ENCODE results near the gene CEACAM8.

DNA sequence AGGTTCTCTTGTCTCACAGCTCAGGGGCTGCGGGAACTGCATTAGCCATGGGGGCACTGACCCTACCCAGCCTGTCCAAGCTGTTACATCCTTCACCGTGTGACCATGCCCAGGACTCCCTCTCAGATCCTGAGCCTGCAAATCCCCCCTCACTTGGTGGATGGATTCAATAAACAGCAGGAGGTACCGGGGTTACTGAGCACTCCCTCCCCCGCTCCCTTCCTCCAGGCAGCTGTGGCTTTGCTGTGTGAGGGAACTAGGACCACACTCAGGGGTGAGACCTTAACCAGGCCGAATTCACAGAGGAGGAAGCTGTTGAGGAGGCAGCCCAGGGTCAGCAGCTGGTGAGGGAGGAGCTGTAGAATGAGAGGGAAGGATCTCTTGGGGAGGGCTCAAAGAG lies 39.4 kb downstream of the CEACAM8 start:
- TF ChIP-seq, protein P1, sequence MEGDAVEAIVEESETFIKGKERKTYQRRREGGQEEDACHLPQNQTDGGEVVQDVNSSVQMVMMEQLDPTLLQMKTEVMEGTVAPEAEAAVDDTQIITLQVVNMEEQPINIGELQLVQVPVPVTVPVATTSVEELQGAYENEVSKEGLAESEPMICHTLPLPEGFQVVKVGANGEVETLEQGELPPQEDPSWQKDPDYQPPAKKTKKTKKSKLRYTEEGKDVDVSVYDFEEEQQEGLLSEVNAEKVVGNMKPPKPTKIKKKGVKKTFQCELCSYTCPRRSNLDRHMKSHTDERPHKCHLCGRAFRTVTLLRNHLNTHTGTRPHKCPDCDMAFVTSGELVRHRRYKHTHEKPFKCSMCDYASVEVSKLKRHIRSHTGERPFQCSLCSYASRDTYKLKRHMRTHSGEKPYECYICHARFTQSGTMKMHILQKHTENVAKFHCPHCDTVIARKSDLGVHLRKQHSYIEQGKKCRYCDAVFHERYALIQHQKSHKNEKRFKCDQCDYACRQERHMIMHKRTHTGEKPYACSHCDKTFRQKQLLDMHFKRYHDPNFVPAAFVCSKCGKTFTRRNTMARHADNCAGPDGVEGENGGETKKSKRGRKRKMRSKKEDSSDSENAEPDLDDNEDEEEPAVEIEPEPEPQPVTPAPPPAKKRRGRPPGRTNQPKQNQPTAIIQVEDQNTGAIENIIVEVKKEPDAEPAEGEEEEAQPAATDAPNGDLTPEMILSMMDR (IDR thresholded peaks at IDR 0.05 in 2 of 3, conservative IDR thresholded peaks at IDR 0.05 in 1 of 3; ENCODE audit: borderline replicate concordance in 1 of 3, insufficient read depth in 1 of 3, low read depth in 2 of 3, low read length in 2 of 3): no peak
- no peak for TF ChIP-seq YY1 (IDR thresholded peaks at IDR 0.05; ENCODE audit: extremely low read depth, insufficient replicate concordance, low read depth, low read length)
- TF ChIP-seq MAX (IDR thresholded peaks at IDR 0.05): no peak
- no peak for TF ChIP-seq POLR2A (IDR thresholded peaks at IDR 0.05; ENCODE audit: borderline replicate concordance, extremely low read depth, insufficient read depth, insufficient read length)
- no peak for TF ChIP-seq JUND (IDR thresholded peaks at IDR 0.05)
- no peak for TF ChIP-seq POLR2AphosphoS5 (IDR thresholded peaks at IDR 0.05; ENCODE audit: low read depth, low read length)
- no peak for TF ChIP-seq EZH2 (IDR thresholded peaks at IDR 0.05)

Measured in HCT116 (cell line).